Adrenal gland (tissue), 5 donors: Measurements from ENCODE around the gene OR4F15.

ENCODE experiments used
- POLR2A ChIP-seq, 2 donors: fragments of 450-650 bp; IDR thresholded peaks; one replicate each; pipeline ENCODE4 v1.6.1; 2017; ENCODE audit warnings: antibody characterized with exemption in 2 of 2, mild to moderate bottlenecking in 2 of 2, moderate library complexity in 1 of 2
- TF ChIP-seq, protein P1 (sequence below), 6 experiments: fragments of 450-650 bp in 4 of 6; fragments of 200-600 bp in 2 of 6; sonication (generic) in 1 of 6; IDR thresholded peaks; 1 replicate in 5 of 6; 2 replicates in 1 of 6; pipeline versions ENCODE4 v1.5.1 to v1.8.0; 2016 to 2021; ENCODE audit warnings: antibody characterized with exemption in 6 of 6, mild to moderate bottlenecking in 2 of 6, moderate library complexity in 1 of 6
- donor health status: DM: no; HTN: no; CAD: no.

DNA sequence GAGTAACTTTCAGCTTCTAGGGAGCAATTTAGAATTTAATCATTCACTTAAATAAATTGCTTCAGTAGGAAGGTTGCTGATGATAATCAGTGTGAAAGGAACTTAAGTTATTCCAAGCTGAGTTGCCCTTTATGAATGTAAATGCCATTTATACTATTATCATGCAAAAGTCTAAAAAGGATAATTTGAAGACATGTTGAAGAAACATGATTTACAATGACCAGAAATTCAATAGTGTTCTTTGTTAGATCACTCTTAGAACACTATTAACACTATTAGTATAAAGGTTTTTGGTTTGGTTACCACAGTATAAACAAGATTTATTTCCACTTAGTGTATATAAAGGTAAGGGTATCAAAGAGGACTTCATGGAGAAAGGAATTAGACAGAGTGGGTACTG is 7.1 kb upstream of the OR4F15 start:
- no peak for TF ChIP-seq POLR2A (IDR thresholded peaks at IDR 0.05)
- TF ChIP-seq, protein P1, sequence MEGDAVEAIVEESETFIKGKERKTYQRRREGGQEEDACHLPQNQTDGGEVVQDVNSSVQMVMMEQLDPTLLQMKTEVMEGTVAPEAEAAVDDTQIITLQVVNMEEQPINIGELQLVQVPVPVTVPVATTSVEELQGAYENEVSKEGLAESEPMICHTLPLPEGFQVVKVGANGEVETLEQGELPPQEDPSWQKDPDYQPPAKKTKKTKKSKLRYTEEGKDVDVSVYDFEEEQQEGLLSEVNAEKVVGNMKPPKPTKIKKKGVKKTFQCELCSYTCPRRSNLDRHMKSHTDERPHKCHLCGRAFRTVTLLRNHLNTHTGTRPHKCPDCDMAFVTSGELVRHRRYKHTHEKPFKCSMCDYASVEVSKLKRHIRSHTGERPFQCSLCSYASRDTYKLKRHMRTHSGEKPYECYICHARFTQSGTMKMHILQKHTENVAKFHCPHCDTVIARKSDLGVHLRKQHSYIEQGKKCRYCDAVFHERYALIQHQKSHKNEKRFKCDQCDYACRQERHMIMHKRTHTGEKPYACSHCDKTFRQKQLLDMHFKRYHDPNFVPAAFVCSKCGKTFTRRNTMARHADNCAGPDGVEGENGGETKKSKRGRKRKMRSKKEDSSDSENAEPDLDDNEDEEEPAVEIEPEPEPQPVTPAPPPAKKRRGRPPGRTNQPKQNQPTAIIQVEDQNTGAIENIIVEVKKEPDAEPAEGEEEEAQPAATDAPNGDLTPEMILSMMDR (IDR thresholded peaks at IDR 0.05), result no peak
